ENCODE results near the gene C19orf47.
"Not testable (repeated sequence)": the region's sequence is repeated elsewhere in the genome, so short reads cannot be mapped to it uniquely, and the experiment has no call there.

C19orf47 gene

GRCh38 chr19:40371802-40372122 lies 23.6 kb upstream of the C19orf47 start:
- no peak overlapping the region for H2AFZ ChIP-seq (ENCODE audit: low read depth, low read length)
- H3K79me2 ChIP-seq (ENCODE audit: low read length), result no peaks in the 10 kb centered on the region
- H3K4me1 ChIP-seq (ENCODE audit: low read length), result no peaks in the 10 kb centered on the region
- TF ChIP-seq EZH2phosphoT487 (IDR thresholded peaks at IDR 0.05; ENCODE audit: low read depth) (no peak), CTCF (IDR thresholded peaks at IDR 0.05; ENCODE audit: low read depth, low read length) (no peak)
- peaks cover 4% of the 10 kb centered on the region; the same call in 1 of the 2 replicates for H4K20me1 ChIP-seq (ENCODE audit: insufficient read depth, low read length)
- H3K9me3 ChIP-seq (ENCODE audit: insufficient read depth, low read length), result no peaks in the 10 kb centered on the region
- no peaks in the 10 kb centered on the region for H3K36me3 ChIP-seq (replicated peaks; ENCODE audit: low read depth, low read length)
- H3K27me3 ChIP-seq (ENCODE audit: low read depth, low read length), result no peaks in the 10 kb centered on the region
- no peak overlapping the region for H3K4me3 ChIP-seq (ENCODE audit: low read length)
- no peak overlapping the region for H3K9ac ChIP-seq (ENCODE audit: low read length)
- H3K4me2 ChIP-seq (ENCODE audit: low read length), result no peak overlapping the region
- H3K27ac ChIP-seq (ENCODE audit: low read length), result no peak overlapping the region

GRCh38 chr19:40370997-40371801 lies 23.0 kb upstream of the C19orf47 start:
- no peaks in the 10 kb centered on the region for H3K9me3 ChIP-seq (ENCODE audit: insufficient read depth, low read length)
- H3K27ac ChIP-seq (ENCODE audit: low read length), result no peak overlapping the region
- H3K4me1 ChIP-seq (ENCODE audit: low read length), result no peaks in the 10 kb centered on the region
- peaks cover 4% of the 10 kb centered on the region; the same call in 1 of the 2 replicates for H4K20me1 ChIP-seq (ENCODE audit: insufficient read depth, low read length)
- no peak overlapping the region for H3K4me3 ChIP-seq (ENCODE audit: low read length)
- H3K36me3 ChIP-seq (replicated peaks; ENCODE audit: low read depth, low read length), result no peaks in the 10 kb centered on the region
- H2AFZ ChIP-seq (ENCODE audit: low read depth, low read length), result no peak overlapping the region
- H3K79me2 ChIP-seq (ENCODE audit: low read length), result no peaks in the 10 kb centered on the region
- no peak for TF ChIP-seq EZH2phosphoT487 (IDR thresholded peaks at IDR 0.05; ENCODE audit: low read depth)
- TF ChIP-seq CTCF (IDR thresholded peaks at IDR 0.05; ENCODE audit: low read depth, low read length), result no peak
- no peak overlapping the region for H3K4me2 ChIP-seq (ENCODE audit: low read length)
- H3K27me3 ChIP-seq (ENCODE audit: low read depth, low read length), result no peaks in the 10 kb centered on the region
- no peak overlapping the region for H3K9ac ChIP-seq (ENCODE audit: low read length)

GRCh38 chr19:40370253-40370652 lies 22.1 kb upstream of the C19orf47 start:
- H3K9ac ChIP-seq (ENCODE audit: low read length), result not testable (repeated sequence)

GRCh38 chr19:40369797-40370196 lies 21.6 kb upstream of the C19orf47 start:
- Histone ChIP-seq H3K4me1 (ENCODE audit: low read length) (no peaks in the 10 kb centered on the region), H3K27me3 (ENCODE audit: low read depth, low read length) (no peaks in the 10 kb centered on the region), H3K79me2 (ENCODE audit: low read length) (no peaks in the 10 kb centered on the region), H4K20me1 (ENCODE audit: insufficient read depth, low read length) (peaks cover 4% of the 10 kb centered on the region; the same call in 1 of the 2 replicates), H3K4me3 (ENCODE audit: low read length) (no peak overlapping the region), H2AFZ (ENCODE audit: low read depth, low read length) (no peak overlapping the region), H3K9ac (ENCODE audit: low read length) (no peak overlapping the region), H3K4me2 (ENCODE audit: low read length) (no peak overlapping the region), H3K27ac (ENCODE audit: low read length) (no peak overlapping the region), H3K9me3 (ENCODE audit: insufficient read depth, low read length) (no peaks in the 10 kb centered on the region), H3K36me3 (replicated peaks; ENCODE audit: low read depth, low read length) (no peaks in the 10 kb centered on the region)
- TF ChIP-seq CTCF (IDR thresholded peaks at IDR 0.05; ENCODE audit: low read depth, low read length) (no peak), EZH2phosphoT487 (IDR thresholded peaks at IDR 0.05; ENCODE audit: low read depth) (no peak)

More at GRCh38 chr19:40370253-40370652, 22.1 kb upstream of the C19orf47 start:
- not testable (repeated sequence) for H2AFZ ChIP-seq (ENCODE audit: low read depth, low read length); H3K27me3 ChIP-seq (ENCODE audit: low read depth, low read length); H3K36me3 ChIP-seq (replicated peaks; ENCODE audit: low read depth, low read length); H4K20me1 ChIP-seq (ENCODE audit: insufficient read depth, low read length); H3K79me2 ChIP-seq (ENCODE audit: low read length); H3K27ac ChIP-seq (ENCODE audit: low read length); H3K4me2 ChIP-seq (ENCODE audit: low read length); H3K9me3 ChIP-seq (ENCODE audit: insufficient read depth, low read length); H3K4me3 ChIP-seq (ENCODE audit: low read length); H3K4me1 ChIP-seq (ENCODE audit: low read length)
